Fibroblast of skin of left biceps (primary cell): ENCODE data around the gene TPSG1.
"Not testable (repeated sequence)": the region's sequence is repeated elsewhere in the genome, so short reads cannot be mapped to it uniquely, and the experiment has no call there.

Source experiments
- DNase-seq, 2 experiments: peaks; one replicate each; pipeline ENCODE4 v3.0.0-alpha.2; 2013; ENCODE audit warnings: low read depth in 2 of 2

The TPSG1 gene

GRCh38 chr16:1256874-1257322 is 31.8 kb upstream of the TPSG1 start:
- DNase-seq = no peak

DNA sequence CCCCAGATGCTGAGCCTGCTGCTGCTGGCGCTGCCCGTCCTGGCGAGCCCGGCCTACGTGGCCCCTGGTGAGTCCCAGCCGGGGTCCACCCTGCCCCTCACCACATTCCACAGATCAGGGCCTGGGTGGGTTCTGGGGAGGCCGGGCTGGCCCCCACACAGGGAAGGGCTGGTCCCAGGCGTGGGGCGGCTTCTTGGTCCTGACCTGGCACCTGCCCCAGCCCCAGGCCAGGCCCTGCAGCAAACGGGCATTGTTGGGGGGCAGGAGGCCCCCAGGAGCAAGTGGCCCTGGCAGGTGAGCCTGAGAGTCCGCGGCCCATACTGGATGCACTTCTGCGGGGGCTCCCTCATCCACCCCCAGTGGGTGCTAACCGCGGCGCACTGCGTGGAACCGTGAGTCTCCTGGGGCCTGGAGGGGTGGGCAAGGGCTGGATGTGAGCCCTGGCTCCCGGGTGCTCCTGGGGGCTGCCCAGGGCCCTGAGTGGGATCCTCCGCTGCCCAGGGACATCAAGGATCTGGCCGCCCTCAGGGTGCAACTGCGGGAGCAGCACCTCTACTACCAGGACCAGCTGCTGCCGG is 31.3 kb upstream of the TPSG1 start:
- not testable (repeated sequence) for DNase-seq

DNA sequence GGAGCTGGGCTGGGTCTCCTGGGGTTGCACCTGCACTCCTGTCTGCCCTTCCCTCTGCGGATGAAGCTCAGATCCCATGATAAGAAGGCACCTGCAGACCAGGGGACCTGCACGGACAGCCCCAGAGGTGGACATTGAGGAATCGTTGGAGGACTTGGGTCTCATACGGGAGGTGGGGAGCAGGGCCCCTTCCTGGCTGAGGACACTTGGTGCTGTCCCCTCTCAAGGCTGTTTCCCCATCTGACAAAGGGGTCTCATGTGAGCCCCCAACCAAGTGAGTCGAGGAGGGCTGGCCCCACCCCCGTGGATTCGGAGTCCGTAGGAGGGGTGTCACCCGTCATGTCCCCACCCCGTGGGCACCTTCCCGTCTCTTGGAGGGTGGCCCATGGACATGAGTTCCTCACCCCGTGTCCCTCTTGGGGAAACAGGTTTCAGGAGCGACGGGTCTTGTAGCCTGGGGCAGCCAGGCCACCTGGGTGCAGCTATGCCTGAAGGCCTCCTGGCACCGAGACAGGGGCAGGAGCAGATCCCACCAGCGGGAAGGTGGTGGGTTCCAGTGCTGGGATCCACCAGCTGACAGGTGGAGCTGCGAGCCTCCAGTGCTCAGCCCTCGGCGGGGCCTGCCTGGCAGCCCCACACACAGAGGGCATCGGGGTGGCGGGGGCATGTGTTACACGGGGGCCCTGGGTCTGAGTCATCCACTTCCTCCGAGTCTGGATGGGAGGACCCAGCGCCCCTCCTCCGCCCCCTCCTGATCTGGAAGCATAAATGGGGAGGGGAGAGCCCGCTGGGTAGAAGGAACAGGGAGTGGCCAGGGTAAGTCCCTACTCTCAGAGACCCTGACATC is 30.4 kb upstream of the TPSG1 start, which contains the start of gene TPSD1:
Gene TPSD1 (plus strand): TSS at position 794 of the 847 bp plus-strand sequence. CDS start 212 bp downstream, outside the sequence.
- not testable (repeated sequence) for DNase-seq

DNA sequence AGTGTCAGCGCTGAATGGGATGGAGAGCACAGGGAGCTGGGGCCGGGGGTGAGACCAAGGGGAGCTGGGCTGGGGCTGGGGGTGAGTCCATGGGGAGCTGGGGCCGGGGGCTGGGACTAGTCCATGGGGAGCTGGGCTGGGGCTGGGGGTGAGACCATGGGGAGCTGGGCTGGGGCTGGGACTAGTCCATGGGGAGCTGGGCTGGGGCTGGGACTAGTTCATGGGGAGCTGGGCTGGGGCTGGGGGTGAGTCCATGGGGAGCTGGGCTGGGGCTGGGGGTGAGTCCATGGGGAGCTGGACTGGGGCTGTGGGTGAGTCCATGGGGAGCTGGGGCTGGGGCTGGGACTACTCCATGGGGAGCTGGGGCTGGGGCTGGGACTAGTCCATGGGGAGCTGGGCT is 29.8 kb upstream of the TPSG1 start:
- not testable (repeated sequence) for DNase-seq

DNA sequence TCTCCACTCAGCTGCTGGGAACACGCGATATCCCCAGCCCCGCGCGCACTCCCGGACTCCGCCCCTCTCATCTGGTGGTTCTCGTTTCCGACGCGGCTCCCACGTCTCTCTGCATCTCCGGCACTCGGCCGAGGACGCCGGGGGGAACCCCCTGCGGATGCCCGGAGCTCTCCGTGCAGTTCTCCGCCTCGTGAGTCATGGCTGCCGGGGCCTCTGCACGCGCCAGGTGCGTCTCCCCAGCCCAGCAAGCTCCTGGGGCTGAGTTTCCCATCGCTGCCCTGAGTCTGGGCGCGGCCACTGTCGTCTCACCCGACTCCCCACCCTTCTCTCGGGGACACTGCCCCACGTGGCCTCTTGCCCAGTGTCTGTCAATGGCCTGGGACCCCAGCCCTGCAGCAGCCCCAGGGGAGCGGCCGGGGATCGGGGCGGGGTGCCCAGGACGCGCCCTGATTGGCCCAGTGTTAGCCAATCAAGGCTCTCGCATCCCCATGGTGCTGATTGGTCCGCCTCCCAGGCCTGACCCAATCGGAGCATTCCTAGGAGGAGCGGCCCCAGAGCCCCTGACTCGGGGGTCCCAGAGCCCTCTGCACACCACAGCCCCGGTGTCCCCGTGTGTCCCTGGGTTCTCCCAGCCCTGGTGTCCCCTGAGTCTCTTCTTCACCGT is 28.8 kb upstream of the TPSG1 start:
- not testable (repeated sequence) for DNase-seq

GRCh38 chr16:1249031-1249755 is 24.1 kb upstream of the TPSG1 start:
- not testable (repeated sequence) for DNase-seq

DNA sequence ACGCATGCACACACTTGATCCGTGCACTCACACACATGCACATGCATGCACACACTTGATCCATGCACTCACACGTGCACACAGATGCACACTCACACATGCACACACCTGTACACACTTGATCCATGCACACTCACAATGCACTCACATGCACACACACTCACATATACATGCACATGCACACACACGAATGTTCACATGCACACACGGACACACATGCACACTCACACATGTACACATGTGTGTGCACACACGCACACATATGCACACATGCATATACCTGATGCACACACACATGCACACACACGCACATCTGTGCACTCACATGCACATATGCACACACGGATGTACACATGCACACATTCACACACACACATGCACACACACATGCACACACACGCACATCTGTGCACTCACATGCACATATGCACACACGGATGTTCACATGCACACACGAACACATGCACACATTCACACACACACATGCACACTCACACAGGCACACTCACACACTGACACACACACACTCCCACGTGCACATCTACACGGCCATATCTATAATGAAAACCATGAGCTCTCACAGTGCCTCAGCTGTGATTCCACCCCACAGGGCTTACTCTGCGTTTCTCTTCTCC is 23.0 kb upstream of the TPSG1 start:
- DNase-seq = not testable (repeated sequence)

DNA sequence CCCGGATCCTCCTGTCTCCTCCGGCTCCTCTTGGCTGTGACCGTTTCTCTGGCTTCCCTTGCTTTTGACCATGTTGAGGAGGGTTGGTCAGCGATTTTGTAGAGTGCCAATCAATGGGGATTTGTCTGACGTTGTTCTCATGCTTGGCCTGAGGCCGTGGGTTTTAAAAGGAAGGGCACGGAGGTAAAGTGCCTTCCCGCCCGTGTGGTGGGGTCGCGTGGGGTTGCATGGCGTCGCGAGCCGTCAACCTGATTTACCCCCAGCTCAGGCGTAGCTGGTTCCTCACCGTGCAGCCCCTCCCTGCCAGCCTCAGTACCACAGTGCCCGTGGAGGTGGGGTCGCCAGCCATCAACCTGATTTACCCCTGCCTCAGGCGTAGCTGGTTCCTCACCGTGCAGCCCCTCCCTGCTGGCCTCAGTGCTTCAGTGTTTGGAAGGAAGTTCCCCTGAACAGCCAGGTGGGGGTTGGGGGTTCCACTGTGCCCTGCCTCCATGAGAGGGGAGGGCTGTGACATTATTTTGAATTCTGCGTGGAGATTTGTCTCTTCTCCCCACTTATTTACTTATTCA is 20.5 kb upstream of the TPSG1 start:
- DNase-seq = no peak

DNA sequence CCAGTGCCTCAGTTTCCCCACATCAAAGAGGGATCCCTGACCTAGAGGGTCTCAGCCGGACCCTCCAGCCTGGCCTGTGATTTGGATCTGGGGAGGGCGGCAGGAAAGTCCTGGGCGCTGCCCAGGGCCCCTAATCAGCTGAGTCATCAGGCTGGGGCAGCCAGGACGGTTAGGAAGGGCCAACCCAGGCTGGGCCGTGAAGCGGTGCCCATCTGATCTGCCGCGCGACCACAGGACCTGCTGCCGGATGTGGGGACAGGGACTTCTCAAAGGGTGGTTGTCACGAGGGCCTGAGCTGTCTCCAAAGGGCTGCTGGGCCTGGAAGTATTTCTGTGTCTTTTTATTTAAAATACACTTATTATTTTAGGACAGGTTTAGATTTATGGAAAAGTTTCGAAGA is 19.8 kb upstream of the TPSG1 start:
- no peak for DNase-seq

DNA sequence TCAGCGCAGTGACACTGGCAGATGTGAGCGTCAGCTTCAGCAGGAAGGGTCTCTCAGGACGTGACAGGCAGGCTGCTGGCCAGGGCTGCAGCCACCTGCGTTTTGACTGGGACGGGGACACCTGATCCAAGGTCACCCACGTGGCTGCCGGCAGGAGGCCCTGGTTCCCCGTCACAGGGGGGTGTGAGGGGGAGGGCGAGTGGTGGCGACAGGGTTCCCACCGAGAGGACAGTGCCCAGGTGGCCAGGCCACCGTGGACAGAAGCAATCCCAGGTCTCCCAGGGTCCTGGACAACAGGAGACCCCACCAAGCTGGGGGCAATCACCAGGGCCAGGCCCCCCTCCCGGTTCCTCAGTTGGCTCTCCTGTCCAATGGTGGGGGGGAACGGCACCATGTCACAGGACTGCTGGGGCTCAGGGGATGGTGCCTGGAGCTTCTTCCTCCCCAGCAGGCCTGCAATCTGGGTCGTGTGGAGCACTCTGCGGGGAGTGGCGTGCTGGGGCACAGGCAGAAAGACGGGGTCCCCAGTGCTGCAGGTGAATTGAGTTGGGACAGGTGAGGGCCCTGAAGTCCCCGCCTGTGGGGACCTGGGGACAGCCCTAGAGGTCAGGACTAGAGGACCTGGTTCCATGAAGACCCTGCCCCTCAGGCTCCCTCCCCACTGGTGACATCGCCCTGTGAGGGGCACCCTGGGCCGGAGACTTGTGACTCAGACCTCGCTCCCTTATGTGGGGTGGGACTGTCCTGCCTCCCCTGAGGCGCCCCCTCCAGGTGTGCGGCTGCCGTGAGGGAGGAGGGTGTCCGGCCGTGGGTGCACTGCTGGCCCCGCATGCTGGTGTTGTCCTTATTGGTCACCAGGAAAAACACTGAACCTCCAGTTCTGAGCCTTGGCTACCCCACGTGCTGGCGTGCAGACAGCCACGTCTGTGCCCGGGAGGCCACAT is 19.1 kb upstream of the TPSG1 start:
- not testable (repeated sequence) for DNase-seq

DNA sequence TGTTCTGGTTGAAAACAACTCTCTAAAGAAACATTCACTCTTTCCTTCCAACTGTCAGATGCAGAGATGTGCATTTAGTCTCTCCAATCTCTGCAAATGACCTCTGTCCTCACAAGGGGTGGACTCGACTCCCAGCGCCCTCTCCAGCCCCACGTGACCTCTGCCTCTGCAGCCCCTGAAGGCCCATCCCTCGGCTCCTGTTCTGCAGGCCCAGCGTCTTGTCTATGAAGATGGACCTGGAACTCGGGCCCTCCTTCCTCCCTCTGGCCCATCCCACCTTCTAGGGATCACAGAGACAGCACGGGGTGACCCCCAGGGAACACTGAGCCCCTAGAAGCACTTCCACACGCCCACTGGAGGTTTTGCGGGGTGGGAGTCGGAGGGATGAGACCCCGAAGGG is 18.3 kb upstream of the TPSG1 start:
- not testable (repeated sequence) for DNase-seq

- DNase-seq = not testable (repeated sequence)
Observed at GRCh38 chr16:1241081-1241480, 16.0 kb upstream of the TPSG1 start.

GRCh38 chr16:1240436-1240835 is 15.4 kb upstream of the TPSG1 start, which contains the start of gene TPSAB1:
TPSAB1 (plus strand) TSS chr16:1240705; CDS start chr16:1240939, 234 bp downstream.
- not testable (repeated sequence) for DNase-seq

DNA sequence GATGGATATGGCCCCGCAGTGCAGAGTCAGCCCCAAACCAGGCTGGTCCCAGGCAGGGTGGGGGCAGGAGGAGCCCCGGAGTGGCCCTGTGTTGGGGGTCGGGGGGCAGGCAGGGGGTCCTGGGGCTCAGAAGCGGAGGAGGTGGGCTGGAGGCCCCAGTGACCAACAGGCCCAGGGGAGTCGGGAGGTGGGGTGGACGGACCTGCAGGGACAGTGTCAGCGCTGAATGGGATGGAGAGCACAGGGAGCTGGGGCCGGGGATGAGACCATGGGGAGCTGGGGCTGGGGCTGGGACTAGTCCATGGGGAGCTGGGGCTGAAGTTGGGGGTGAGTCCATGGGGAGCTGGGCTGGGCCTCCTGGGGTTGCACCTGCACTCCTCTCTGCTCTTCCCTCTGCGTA is 14.5 kb upstream of the TPSG1 start:
- not testable (repeated sequence) for DNase-seq

- DNase-seq = not testable (repeated sequence)
Observed at GRCh38 chr16:1238909-1239308, 13.8 kb upstream of the TPSG1 start.

DNA sequence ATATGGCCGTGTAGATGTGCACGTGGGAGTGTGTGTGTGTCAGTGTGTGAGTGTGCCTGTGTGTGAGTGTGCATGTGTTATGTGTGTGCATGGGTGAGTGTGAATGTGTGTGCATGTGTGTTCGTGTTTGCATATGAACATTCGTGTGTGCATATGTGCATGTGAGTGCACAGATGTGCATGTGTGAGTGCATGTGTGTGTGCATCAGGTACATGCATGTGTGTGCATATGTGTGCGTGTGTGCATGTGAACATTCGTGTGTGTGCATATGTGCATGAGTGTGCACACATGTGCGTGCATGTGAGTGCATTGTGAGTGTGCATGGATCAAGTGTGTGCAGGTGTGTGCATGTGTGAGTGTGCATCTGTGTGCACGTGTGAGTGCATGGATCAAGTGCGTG is 12.9 kb upstream of the TPSG1 start:
- DNase-seq = no peak

DNA sequence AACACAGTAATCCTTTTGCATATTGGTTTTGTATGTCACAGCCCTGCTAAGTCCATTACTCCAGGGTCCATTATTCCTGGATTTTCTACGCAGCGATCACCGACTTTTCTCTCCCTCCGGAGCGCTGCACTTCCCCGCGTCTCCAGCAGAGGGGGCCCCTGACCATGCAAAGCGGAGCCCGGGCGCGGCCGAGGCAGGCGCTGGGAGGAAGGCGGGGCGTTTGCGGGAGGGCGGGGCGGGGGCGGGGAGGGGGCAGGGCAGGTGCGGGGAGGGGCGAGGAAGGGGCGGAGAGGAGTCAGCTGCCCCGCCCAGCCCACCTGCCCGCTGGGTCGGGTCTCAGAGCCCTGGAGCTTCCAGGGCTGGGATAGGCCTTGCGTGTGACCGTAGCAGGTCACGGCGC is 11.6 kb upstream of the TPSG1 start:
- DNase-seq = not testable (repeated sequence)

GRCh38 chr16:1232049-1232748 is 7.1 kb upstream of the TPSG1 start:
- DNase-seq = not testable (repeated sequence)

DNA sequence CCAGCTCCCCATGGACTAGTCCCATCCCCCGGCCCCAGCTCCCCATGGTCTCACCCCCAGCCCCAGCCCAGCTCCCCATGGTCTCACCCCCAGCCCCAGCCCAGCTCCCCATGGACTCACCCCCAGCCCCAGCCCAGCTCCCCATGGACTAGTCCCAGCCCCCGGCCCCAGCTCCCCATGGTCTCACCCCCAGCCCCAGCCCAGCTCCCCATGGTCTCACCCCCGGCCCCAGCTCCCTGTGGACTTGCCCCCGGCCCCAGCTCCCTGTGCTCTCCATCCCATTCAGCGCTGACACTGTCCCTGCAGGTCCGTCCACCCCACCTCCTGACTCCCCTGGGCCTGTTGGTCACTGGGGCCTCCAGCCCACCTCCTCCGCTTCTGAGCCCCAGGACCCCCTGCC is 6.2 kb upstream of the TPSG1 start:
- DNase-seq = not testable (repeated sequence)
